ENCODE data around the gene LCN15.

DNA sequence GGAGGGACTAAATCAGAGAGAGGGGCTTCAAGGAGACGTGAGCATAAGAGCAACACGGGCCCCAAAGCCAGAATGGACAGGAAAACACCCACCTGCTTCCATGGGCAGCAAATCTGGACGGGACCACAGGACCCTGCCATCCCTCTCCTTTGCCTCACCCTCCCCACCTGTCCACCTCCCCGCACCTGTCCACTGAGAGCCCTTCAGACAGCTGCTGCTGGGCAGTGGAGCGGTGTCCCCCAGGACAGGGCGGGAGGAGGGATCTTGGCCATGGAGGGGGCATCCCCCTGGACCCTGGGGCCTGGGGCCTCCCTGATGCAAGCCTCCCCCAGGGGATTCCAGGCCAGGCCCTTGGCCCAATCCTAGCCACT is 34.4 kb upstream of the LCN15 start:
- no peak for TF ChIP-seq CTCF (IDR thresholded peaks at IDR 0.05)
- no peak for TF ChIP-seq POLR2A (IDR thresholded peaks at IDR 0.05)

Data from Peyer's patch (tissue), 4 donors.